ENCODE results near the gene WIPF2.

The WIPF2 gene

GRCh38 chr17:40264458-40265185 is 45.5 kb downstream of the WIPF2 start:
- WGBS (ENCODE audit: insufficient coverage) = 96% methylated on average over 15 of the region's 21 CpGs
- Histone ChIP-seq H3K4me3 (ENCODE audit: control insufficient read depth in 1 of 7, extremely low read depth in 1 of 7, insufficient read depth in 4 of 7, low read depth in 2 of 7, low read length in 6 of 7) (no peak overlapping the region), H3K27ac (ENCODE audit: insufficient read depth in 1 of 2, low read depth in 1 of 2, low read length in 2 of 2, poor library complexity in 1 of 2, severe bottlenecking in 2 of 2) (no peak overlapping the region), H3K36me3 (ENCODE audit: control insufficient read depth in 4 of 4, insufficient read depth in 4 of 4, low read length in 3 of 4) (peaks cover 23 to 64% (median 43%) of the 10 kb centered on the region in 4 experiments), H3K9me3 (ENCODE audit: control extremely low read depth in 1 of 5, control insufficient read depth in 4 of 5, insufficient read depth in 2 of 5, low read depth in 1 of 5, low read length in 4 of 5) (no peaks in the 10 kb centered on the region), H3K4me1 (ENCODE audit: control extremely low read depth in 1 of 4, control insufficient read depth in 4 of 4, insufficient read depth in 4 of 4, low read length in 3 of 4) (no peaks in the 10 kb centered on the region), H3K27me3 (replicated peaks in 2 of 5; ENCODE audit: control insufficient read depth in 4 of 5, insufficient read depth in 5 of 5, low read length in 4 of 5) (no peaks in the 10 kb centered on the region)
- DNase-seq = no peak
- CTCF ChIA-PET = no interaction called here
- POLR2A ChIA-PET = no interaction called here

GRCh38 chr17:40265337-40265736 is 46.2 kb downstream of the WIPF2 start:
- H3K27me3 ChIP-seq (replicated peaks in 2 of 5; ENCODE audit: control insufficient read depth in 4 of 5, insufficient read depth in 5 of 5, low read length in 4 of 5) = no peaks in the 10 kb centered on the region
- H3K27ac ChIP-seq (ENCODE audit: insufficient read depth in 1 of 2, low read depth in 1 of 2, low read length in 2 of 2, poor library complexity in 1 of 2, severe bottlenecking in 2 of 2) = no peak overlapping the region
- CTCF ChIA-PET = interaction anchor here (1.2 kb wide), 1 partner anchor 97 kb away, joined by 3 read pairs; no protein-coding TSS in a partner anchor
- H3K9me3 ChIP-seq (ENCODE audit: control extremely low read depth in 1 of 5, control insufficient read depth in 4 of 5, insufficient read depth in 2 of 5, low read depth in 1 of 5, low read length in 4 of 5) = no peaks in the 10 kb centered on the region
- no peak overlapping the region for H3K4me3 ChIP-seq (ENCODE audit: control insufficient read depth in 1 of 7, extremely low read depth in 1 of 7, insufficient read depth in 4 of 7, low read depth in 2 of 7, low read length in 6 of 7)
- H3K36me3 ChIP-seq (ENCODE audit: control insufficient read depth in 4 of 4, insufficient read depth in 4 of 4, low read length in 3 of 4) = peaks cover 24 to 59% (median 41%) of the 10 kb centered on the region in 4 experiments
- DNase-seq = no peak
- H3K4me1 ChIP-seq (ENCODE audit: control extremely low read depth in 1 of 4, control insufficient read depth in 4 of 4, insufficient read depth in 4 of 4, low read length in 3 of 4) = no peaks in the 10 kb centered on the region
- POLR2A ChIA-PET = no interaction called here
- 91% methylated on average over 5 of the region's 5 CpGs for WGBS (ENCODE audit: insufficient coverage)

- no peak overlapping the region for H3K4me3 ChIP-seq (ENCODE audit: control insufficient read depth in 1 of 7, extremely low read depth in 1 of 7, insufficient read depth in 4 of 7, low read depth in 2 of 7, low read length in 6 of 7)
- H3K4me1 ChIP-seq (ENCODE audit: control extremely low read depth in 1 of 4, control insufficient read depth in 4 of 4, insufficient read depth in 4 of 4, low read length in 3 of 4) = no peaks in the 10 kb centered on the region
- POLR2A ChIA-PET = no interaction called here
- no peaks in the 10 kb centered on the region for H3K27me3 ChIP-seq (replicated peaks in 2 of 5; ENCODE audit: control insufficient read depth in 4 of 5, insufficient read depth in 5 of 5, low read length in 4 of 5)
- peaks cover 27 to 58% (median 40%) of the 10 kb centered on the region in 4 experiments for H3K36me3 ChIP-seq (ENCODE audit: control insufficient read depth in 4 of 4, insufficient read depth in 4 of 4, low read length in 3 of 4)
- 97% methylated on average over 6 of the region's 6 CpGs for WGBS (ENCODE audit: insufficient coverage)
- CTCF ChIA-PET = interaction anchor here (0.6 kb wide), 1 partner anchor 1453 kb away, joined by 3 read pairs; no protein-coding TSS in a partner anchor
- no peaks in the 10 kb centered on the region for H3K9me3 ChIP-seq (ENCODE audit: control extremely low read depth in 1 of 5, control insufficient read depth in 4 of 5, insufficient read depth in 2 of 5, low read depth in 1 of 5, low read length in 4 of 5)
- DNase-seq = no peak
- H3K27ac ChIP-seq (ENCODE audit: insufficient read depth in 1 of 2, low read depth in 1 of 2, low read length in 2 of 2, poor library complexity in 1 of 2, severe bottlenecking in 2 of 2) = no peak overlapping the region
Observed at GRCh38 chr17:40266882-40267281, 47.8 kb downstream of the WIPF2 start.

GRCh38 chr17:40268141-40268712 is 49.1 kb downstream of the WIPF2 start:
- Histone ChIP-seq H3K27ac (ENCODE audit: insufficient read depth in 1 of 2, low read depth in 1 of 2, low read length in 2 of 2, poor library complexity in 1 of 2, severe bottlenecking in 2 of 2) (no peak overlapping the region), H3K36me3 (ENCODE audit: control insufficient read depth in 4 of 4, insufficient read depth in 4 of 4, low read length in 3 of 4) (peaks cover 27 to 50% (median 38%) of the 10 kb centered on the region in 4 experiments), H3K9me3 (ENCODE audit: control extremely low read depth in 1 of 5, control insufficient read depth in 4 of 5, insufficient read depth in 2 of 5, low read depth in 1 of 5, low read length in 4 of 5) (no peaks in the 10 kb centered on the region), H3K27me3 (replicated peaks in 2 of 5; ENCODE audit: control insufficient read depth in 4 of 5, insufficient read depth in 5 of 5, low read length in 4 of 5) (no peaks in the 10 kb centered on the region), H3K4me1 (ENCODE audit: control extremely low read depth in 1 of 4, control insufficient read depth in 4 of 4, insufficient read depth in 4 of 4, low read length in 3 of 4) (no peaks in the 10 kb centered on the region), H3K4me3 (ENCODE audit: control insufficient read depth in 1 of 7, extremely low read depth in 1 of 7, insufficient read depth in 4 of 7, low read depth in 2 of 7, low read length in 6 of 7) (no peak overlapping the region)
- no peak for DNase-seq
- ChIA-PET POLR2A (interaction anchor here (0.6 kb wide), 1 partner anchor 10 kb away, joined by 4 read pairs; no protein-coding TSS in a partner anchor), CTCF (interaction anchor here (0.7 to 1.3 kb wide), 2 partner anchors 50 to 267 kb away, joined by 3 read pairs; partner anchors contain the start of gene WIPF2)
- WGBS (ENCODE audit: insufficient coverage) = 92% methylated on average over 2 of the region's 2 CpGs

- H3K9me3 ChIP-seq (ENCODE audit: control extremely low read depth in 1 of 5, control insufficient read depth in 4 of 5, insufficient read depth in 2 of 5, low read depth in 1 of 5, low read length in 4 of 5) = no peaks in the 10 kb centered on the region
- WGBS (ENCODE audit: insufficient coverage) = no CpG with 5 or more reads among the region's 1 CpG
- H3K27me3 ChIP-seq (replicated peaks in 2 of 5; ENCODE audit: control insufficient read depth in 4 of 5, insufficient read depth in 5 of 5, low read length in 4 of 5) = no peaks in the 10 kb centered on the region
- no peak for DNase-seq
- ChIA-PET CTCF (interaction anchor here (0.9 to 1.1 kb wide), 2 partner anchors 16 to 52 kb away, joined by 3 read pairs; no protein-coding TSS in a partner anchor), POLR2A (interaction anchor here (0.6 kb wide), 1 partner anchor 10 kb away, joined by 4 read pairs; no protein-coding TSS in a partner anchor)
- no peak overlapping the region for H3K4me3 ChIP-seq (ENCODE audit: control insufficient read depth in 1 of 7, extremely low read depth in 1 of 7, insufficient read depth in 4 of 7, low read depth in 2 of 7, low read length in 6 of 7)
- peaks cover 19 to 60% (median 41%) of the 10 kb centered on the region in 4 experiments for H3K36me3 ChIP-seq (ENCODE audit: control insufficient read depth in 4 of 4, insufficient read depth in 4 of 4, low read length in 3 of 4)
- peaks cover 4 to 17% (median 5%) of the 10 kb centered on the region in 4 experiments for H3K4me1 ChIP-seq (ENCODE audit: control extremely low read depth in 1 of 4, control insufficient read depth in 4 of 4, insufficient read depth in 4 of 4, low read length in 3 of 4)
- H3K27ac ChIP-seq (ENCODE audit: insufficient read depth in 1 of 2, low read depth in 1 of 2, low read length in 2 of 2, poor library complexity in 1 of 2, severe bottlenecking in 2 of 2) = no peak overlapping the region
Observed at GRCh38 chr17:40278414-40278813, 59.3 kb downstream of the WIPF2 start.

GRCh38 chr17:40279402-40279801 is 60.3 kb downstream of the WIPF2 start:
- WGBS (ENCODE audit: insufficient coverage) = 94% methylated on average over 2 of the region's 4 CpGs
- Histone ChIP-seq H3K36me3 (ENCODE audit: control insufficient read depth in 4 of 4, insufficient read depth in 4 of 4, low read length in 3 of 4) (peaks cover 12 to 55% (median 39%) of the 10 kb centered on the region in 4 experiments), H3K27me3 (replicated peaks in 2 of 5; ENCODE audit: control insufficient read depth in 4 of 5, insufficient read depth in 5 of 5, low read length in 4 of 5) (no peaks in the 10 kb centered on the region), H3K9me3 (ENCODE audit: control extremely low read depth in 1 of 5, control insufficient read depth in 4 of 5, insufficient read depth in 2 of 5, low read depth in 1 of 5, low read length in 4 of 5) (no peaks in the 10 kb centered on the region), H3K27ac (ENCODE audit: insufficient read depth in 1 of 2, low read depth in 1 of 2, low read length in 2 of 2, poor library complexity in 1 of 2, severe bottlenecking in 2 of 2) (no peak overlapping the region), H3K4me1 (ENCODE audit: control extremely low read depth in 1 of 4, control insufficient read depth in 4 of 4, insufficient read depth in 4 of 4, low read length in 3 of 4) (peaks cover 4 to 17% (median 5%) of the 10 kb centered on the region in 4 experiments), H3K4me3 (ENCODE audit: control insufficient read depth in 1 of 7, extremely low read depth in 1 of 7, insufficient read depth in 4 of 7, low read depth in 2 of 7, low read length in 6 of 7) (no peak overlapping the region)
- POLR2A ChIA-PET = no interaction called here
- CTCF ChIA-PET = interaction anchor here (0.6 to 1.1 kb wide), 2 partner anchors 15 to 238 kb away, joined by 3 to 4 read pairs; no protein-coding TSS in a partner anchor
- no peak for DNase-seq

GRCh38 chr17:40281663-40282062 is 62.6 kb downstream of the WIPF2 start:
- WGBS (ENCODE audit: insufficient coverage) = 100% methylated on average over 1 of the region's 2 CpGs
- Histone ChIP-seq H3K27me3 (replicated peaks in 2 of 5; ENCODE audit: control insufficient read depth in 4 of 5, insufficient read depth in 5 of 5, low read length in 4 of 5) (no peaks in the 10 kb centered on the region), H3K9me3 (ENCODE audit: control extremely low read depth in 1 of 5, control insufficient read depth in 4 of 5, insufficient read depth in 2 of 5, low read depth in 1 of 5, low read length in 4 of 5) (no peaks in the 10 kb centered on the region), H3K36me3 (ENCODE audit: control insufficient read depth in 4 of 4, insufficient read depth in 4 of 4, low read length in 3 of 4) (peaks cover 12 to 48% (median 35%) of the 10 kb centered on the region in 4 experiments), H3K4me1 (ENCODE audit: control extremely low read depth in 1 of 4, control insufficient read depth in 4 of 4, insufficient read depth in 4 of 4, low read length in 3 of 4) (no peaks in the 10 kb centered on the region), H3K4me3 (ENCODE audit: control insufficient read depth in 1 of 7, extremely low read depth in 1 of 7, insufficient read depth in 4 of 7, low read depth in 2 of 7, low read length in 6 of 7) (no peak overlapping the region), H3K27ac (ENCODE audit: insufficient read depth in 1 of 2, low read depth in 1 of 2, low read length in 2 of 2, poor library complexity in 1 of 2, severe bottlenecking in 2 of 2) (no peak overlapping the region)
- ChIA-PET POLR2A (no interaction called here), CTCF (no interaction called here)
- no peak for DNase-seq

All from common myeloid progenitor, CD34-positive (primary cell).